ENCODE results near the gene CENPP.

DNA sequence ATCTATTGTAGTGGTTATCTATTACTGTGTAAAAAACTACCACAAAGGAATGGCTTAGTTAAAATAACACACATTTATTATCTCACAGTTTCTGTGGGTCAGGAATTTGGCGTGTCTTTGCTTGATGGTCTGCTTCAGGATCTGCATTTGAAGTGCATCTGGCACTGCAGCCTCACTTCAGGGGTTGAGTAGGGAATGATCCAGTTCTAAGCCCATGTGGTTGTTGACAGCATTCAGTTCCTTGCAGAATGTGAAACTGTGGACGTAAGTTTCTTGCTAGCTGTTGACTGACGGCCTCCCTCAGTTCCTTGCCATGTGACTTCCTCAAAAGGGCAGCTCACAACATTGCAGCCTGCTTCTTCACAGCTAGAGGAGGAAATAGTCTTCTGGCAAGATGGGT, 80.7 kb downstream of the CENPP start:
- TF ChIP-seq POLR2A (IDR thresholded peaks at IDR 0.05) (no peak), EP300 (IDR thresholded peaks at IDR 0.05) (no peak)

Data from suprapubic skin (tissue), 2 donors.